IgD-negative memory B cell (primary cell): Measurements from ENCODE around the gene ORMDL3. TPM values are rescaled to one million over a fixed set of nuclear protein-coding genes. Genes with fewer than 3 reads are reported as not detected.
A peak's percentile ranks its signal among the peaks of the same experiment; 100 is the strongest.
"Not testable (repeated sequence)": the region's sequence is repeated elsewhere in the genome, so short reads cannot be mapped to it uniquely, and the experiment has no call there.

ENCODE experiments used
- H3K27ac Mint-ChIP-seq, 3 donors: one replicate each; pipeline ENCODE4 v1.8.0; 2020 to 2022; ENCODE audit warnings: mild to moderate bottlenecking in 3 of 3, mixed read lengths in 3 of 3, moderate library complexity in 1 of 3
- H3K27me3 Mint-ChIP-seq: one replicate; pipeline ENCODE4 v1.8.0; 2021; ENCODE audit warnings: mixed read lengths
- H3K36me3 Mint-ChIP-seq: one replicate; pipeline ENCODE4 v1.8.0; 2020; ENCODE audit warnings: mild to moderate bottlenecking, mixed read lengths
- H3K4me1 Mint-ChIP-seq, 3 donors: one replicate each; pipeline ENCODE4 v1.8.0; 2020 to 2022; ENCODE audit warnings: mixed read lengths in 3 of 3, mild to moderate bottlenecking in 1 of 3
- H3K4me3 Mint-ChIP-seq, 4 donors: one replicate each; pipeline ENCODE4 v1.8.0; 2020 to 2022; ENCODE audit warnings: mild to moderate bottlenecking in 4 of 4, mixed read lengths in 4 of 4, moderate library complexity in 3 of 4
- H3K9me3 Mint-ChIP-seq, 3 donors: one replicate each; pipeline ENCODE4 v1.8.0; 2020 to 2021; ENCODE audit warnings: mixed read lengths in 3 of 3, mild to moderate bottlenecking in 1 of 3
- polyA plus RNA-seq: library from polyadenylated mRNA; unstranded; fragments of 300-500 nt; fragmentation: Illumina TruSeq; gene quantifications from one replicate; pipeline ENCODE4 v1.2.3, GENCODE V29; 2021

The ORMDL3 gene
- polyA plus RNA-seq, 1 donor from 2014 or later, result 182 TPM

- Mint-ChIP-seq H3K27me3 (no peaks in the 10 kb centered on the region), H3K27ac (no peak overlapping the region), H3K36me3 (peaks cover 4% of the 10 kb centered on the region), H3K4me3 (no peak overlapping the region), H3K9me3 (no peaks in the 10 kb centered on the region), H3K4me1 (peaks cover 7 to 16% (median 9%) of the 10 kb centered on the region in 3 donors)
Observed at GRCh38 chr17:39898088-39898487, 29.3 kb downstream of the ORMDL3 start.

- H3K9me3 Mint-ChIP-seq, result no peaks in the 10 kb centered on the region
- H3K27ac Mint-ChIP-seq, result peak overlapping the region in 2 of 3 donors; percentile 8 to 34
- no peak overlapping the region for H3K4me3 Mint-ChIP-seq
- peaks cover 1% of the 10 kb centered on the region for H3K27me3 Mint-ChIP-seq
- peaks cover 9 to 23% (median 16%) of the 10 kb centered on the region in 3 donors for H3K4me1 Mint-ChIP-seq
- H3K36me3 Mint-ChIP-seq, result peaks cover 5% of the 10 kb centered on the region
Observed at GRCh38 chr17:39894681-39895376, 32.6 kb downstream of the ORMDL3 start.

GRCh38 chr17:39889200-39889599 is 38.2 kb downstream of the ORMDL3 start:
- H3K4me3 Mint-ChIP-seq, result no peak overlapping the region
- no peaks in the 10 kb centered on the region for H3K9me3 Mint-ChIP-seq
- H3K27ac Mint-ChIP-seq, result no peak overlapping the region
- peaks cover 4% of the 10 kb centered on the region for H3K36me3 Mint-ChIP-seq
- H3K4me1 Mint-ChIP-seq, result peaks cover 7 to 22% (median 12%) of the 10 kb centered on the region in 3 donors
- peaks cover 2% of the 10 kb centered on the region for H3K27me3 Mint-ChIP-seq

GRCh38 chr17:39887078-39887477 is 40.3 kb downstream of the ORMDL3 start:
- H3K27me3 Mint-ChIP-seq, result peaks cover 2% of the 10 kb centered on the region
- no peaks in the 10 kb centered on the region for H3K9me3 Mint-ChIP-seq
- H3K36me3 Mint-ChIP-seq, result peaks cover 4% of the 10 kb centered on the region
- H3K4me1 Mint-ChIP-seq, result peaks cover 9 to 11% (median 10%) of the 10 kb centered on the region in 3 donors
- no peak overlapping the region for H3K27ac Mint-ChIP-seq
- no peak overlapping the region for H3K4me3 Mint-ChIP-seq

DNA sequence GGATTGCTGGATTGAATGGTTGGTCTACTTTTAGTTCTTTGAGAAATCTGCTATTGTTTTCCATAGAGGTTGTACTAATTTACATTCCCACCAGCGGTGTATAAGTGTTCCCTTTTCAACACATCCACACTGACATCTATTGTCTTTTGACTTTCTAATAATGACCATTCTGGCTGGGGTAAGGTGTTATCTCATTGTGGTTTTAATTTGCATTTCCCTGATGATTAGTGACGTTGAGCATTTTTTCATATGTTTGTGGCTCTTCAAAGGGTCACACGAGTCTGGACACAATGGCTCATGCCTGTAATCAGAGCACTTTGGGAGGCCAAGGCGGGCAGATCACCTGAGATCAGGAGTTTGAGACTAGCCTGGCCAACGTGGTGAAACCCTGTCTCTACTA is 41.3 kb downstream of the ORMDL3 start:
- H3K4me1 Mint-ChIP-seq, result peaks cover 9 to 14% (median 13%) of the 10 kb centered on the region in 3 donors
- not testable (repeated sequence) for H3K36me3 Mint-ChIP-seq, H3K27me3 Mint-ChIP-seq

GRCh38 chr17:39872751-39873150 is 54.6 kb downstream of the ORMDL3 start:
- Mint-ChIP-seq H3K27me3 (no peaks in the 10 kb centered on the region), H3K36me3 (no peaks in the 10 kb centered on the region), H3K4me1 (peaks cover 20 to 36% (median 24%) of the 10 kb centered on the region in 3 donors), H3K4me3 (peak overlapping the region; percentile 42 to 90 (median 74)), H3K9me3 (peaks cover 0 to 3% (median 0%) of the 10 kb centered on the region in 3 donors), H3K27ac (peak overlapping the region in 1 of 3 donors; percentile 40)

More for the DNA sequence above, 41.3 kb downstream of the ORMDL3 start:
- H3K9me3 Mint-ChIP-seq, H3K27ac Mint-ChIP-seq: not testable (repeated sequence)
- H3K4me3 Mint-ChIP-seq, result peak overlapping the region in 1 of 4 donors; percentile 12

- Mint-ChIP-seq H3K27ac (peak overlapping the region; percentile 12 to 32 (median 25)), H3K9me3 (peaks cover 0 to 3% (median 0%) of the 10 kb centered on the region in 3 donors), H3K36me3 (no peaks in the 10 kb centered on the region), H3K4me1 (peaks cover 30 to 41% (median 33%) of the 10 kb centered on the region in 3 donors), H3K27me3 (no peaks in the 10 kb centered on the region), H3K4me3 (peak overlapping the region in 1 of 4 donors; percentile 38)
Observed at GRCh38 chr17:39871801-39872200, 55.6 kb downstream of the ORMDL3 start.

Other genes starting within 250 kb of the ORMDL3 start
- 15.6 TPM for gene PGAP3, start 239.5 kb downstream of the ORMDL3 start, polyA plus RNA-seq
- 0.79 TPM for gene ERBB2, start 227.5 kb downstream of the ORMDL3 start, polyA plus RNA-seq
- 113 TPM for gene MIEN1, start 197.1 kb downstream of the ORMDL3 start, polyA plus RNA-seq
- gene GRB7, start 189.7 kb downstream of the ORMDL3 start, polyA plus RNA-seq, result not detected
- gene IKZF3, start 63.3 kb downstream of the ORMDL3 start, polyA plus RNA-seq, result 103 TPM
- gene ZPBP2, start 59.4 kb downstream of the ORMDL3 start, polyA plus RNA-seq, result 0.84 TPM
- 0.36 TPM for gene GSDMB, start 9.0 kb downstream of the ORMDL3 start, polyA plus RNA-seq
- not detected for gene LRRC3C, start 131 bp upstream of the ORMDL3 start, polyA plus RNA-seq
- 0.19 TPM for gene GSDMA, start 35.4 kb upstream of the ORMDL3 start, polyA plus RNA-seq
- 49.7 TPM for gene PSMD3, start 53.2 kb upstream of the ORMDL3 start, polyA plus RNA-seq
- not detected for gene CSF3, start 87.8 kb upstream of the ORMDL3 start, polyA plus RNA-seq
- 51.9 TPM for gene MED24, start 126.8 kb upstream of the ORMDL3 start, polyA plus RNA-seq
- gene THRA, start 135.4 kb upstream of the ORMDL3 start, polyA plus RNA-seq, result 4.6 TPM
- gene NR1D1, start 173.0 kb upstream of the ORMDL3 start, polyA plus RNA-seq, result 3.6 TPM
- gene MSL1, start 194.4 kb upstream of the ORMDL3 start, polyA plus RNA-seq, result 10.1 TPM
- gene CASC3, start 212.9 kb upstream of the ORMDL3 start, polyA plus RNA-seq, result 49.9 TPM
- 0.69 TPM for gene RAPGEFL1, start 249.9 kb upstream of the ORMDL3 start, polyA plus RNA-seq